A673 (cell line): Measurements from ENCODE around the gene GON4L.

Source experiments
- EZH2 ChIP-seq: fragments of 200-600 bp; sonication (generic); IDR thresholded peaks from 2 replicates; pipeline ENCODE4 v1.6.1; 2017; ENCODE audit warnings: borderline replicate concordance, low read depth, mild to moderate bottlenecking, mixed read lengths, antibody characterized with exemption, low read length; ENCODE audit not compliant: poor library complexity, severe bottlenecking
- TF ChIP-seq, protein P1 (sequence below): fragments of 300-800, 200-600 bp; sonication (generic); conservative IDR thresholded peaks from 2 replicates; pipeline ENCODE4 v1.5.1; 2017; ENCODE audit warnings: low read depth, mild to moderate bottlenecking, antibody characterized with exemption, low read length, moderate library complexity, mixed read lengths

GRCh38 chr1:155741908-155742307, 115.1 kb downstream of the GON4L start:
- TF ChIP-seq, protein P1, sequence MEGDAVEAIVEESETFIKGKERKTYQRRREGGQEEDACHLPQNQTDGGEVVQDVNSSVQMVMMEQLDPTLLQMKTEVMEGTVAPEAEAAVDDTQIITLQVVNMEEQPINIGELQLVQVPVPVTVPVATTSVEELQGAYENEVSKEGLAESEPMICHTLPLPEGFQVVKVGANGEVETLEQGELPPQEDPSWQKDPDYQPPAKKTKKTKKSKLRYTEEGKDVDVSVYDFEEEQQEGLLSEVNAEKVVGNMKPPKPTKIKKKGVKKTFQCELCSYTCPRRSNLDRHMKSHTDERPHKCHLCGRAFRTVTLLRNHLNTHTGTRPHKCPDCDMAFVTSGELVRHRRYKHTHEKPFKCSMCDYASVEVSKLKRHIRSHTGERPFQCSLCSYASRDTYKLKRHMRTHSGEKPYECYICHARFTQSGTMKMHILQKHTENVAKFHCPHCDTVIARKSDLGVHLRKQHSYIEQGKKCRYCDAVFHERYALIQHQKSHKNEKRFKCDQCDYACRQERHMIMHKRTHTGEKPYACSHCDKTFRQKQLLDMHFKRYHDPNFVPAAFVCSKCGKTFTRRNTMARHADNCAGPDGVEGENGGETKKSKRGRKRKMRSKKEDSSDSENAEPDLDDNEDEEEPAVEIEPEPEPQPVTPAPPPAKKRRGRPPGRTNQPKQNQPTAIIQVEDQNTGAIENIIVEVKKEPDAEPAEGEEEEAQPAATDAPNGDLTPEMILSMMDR: no peak
- no peak for TF ChIP-seq EZH2
